Measurements from ENCODE around the gene DNMBP. TPM values are rescaled to one million over a fixed set of nuclear protein-coding genes. Genes with fewer than 3 reads are reported as not detected.
"Not testable (repeated sequence)": the region's sequence is repeated elsewhere in the genome, so short reads cannot be mapped to it uniquely, and the experiment has no call there.

The DNMBP gene
- total RNA-seq, 1 donor from 2014 or later: 26.8 TPM

GRCh38 chr10:99888622-99889021, 121.1 kb downstream of the DNMBP start:
- intact Hi-C loops (cut with DNase I): no loop called here
- ATAC-seq (no peak), DNase-seq (ENCODE audit: low spot score) (no peak)

- ATAC-seq (no peak), DNase-seq (ENCODE audit: low spot score) (no peak)
- intact Hi-C loops (cut with DNase I): no loop called here
Measured at GRCh38 chr10:99883523-99883922, 126.2 kb downstream of the DNMBP start.

DNA sequence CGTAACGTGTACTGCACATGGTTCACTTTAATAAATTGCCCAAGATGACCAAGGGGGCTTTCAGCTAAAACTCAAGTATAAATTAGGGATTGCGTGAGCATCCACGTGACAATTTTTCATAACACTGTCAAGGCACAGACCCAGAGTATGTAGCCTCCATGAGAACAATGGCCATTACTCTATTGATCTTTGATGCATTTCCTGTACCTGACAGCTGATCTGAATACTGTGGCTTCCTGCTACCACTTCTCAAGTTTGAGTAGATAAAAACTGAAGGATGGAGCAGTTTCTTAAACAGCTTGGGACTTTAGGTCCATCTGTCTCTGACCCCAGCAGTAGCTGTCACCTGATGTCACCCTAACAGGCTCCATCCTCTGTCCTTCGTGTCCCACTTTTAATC, 128.4 kb downstream of the DNMBP start:
- ATAC-seq (no peak), DNase-seq (ENCODE audit: low spot score) (no peak)
- intact Hi-C loops (cut with DNase I): no loop called here

DNA sequence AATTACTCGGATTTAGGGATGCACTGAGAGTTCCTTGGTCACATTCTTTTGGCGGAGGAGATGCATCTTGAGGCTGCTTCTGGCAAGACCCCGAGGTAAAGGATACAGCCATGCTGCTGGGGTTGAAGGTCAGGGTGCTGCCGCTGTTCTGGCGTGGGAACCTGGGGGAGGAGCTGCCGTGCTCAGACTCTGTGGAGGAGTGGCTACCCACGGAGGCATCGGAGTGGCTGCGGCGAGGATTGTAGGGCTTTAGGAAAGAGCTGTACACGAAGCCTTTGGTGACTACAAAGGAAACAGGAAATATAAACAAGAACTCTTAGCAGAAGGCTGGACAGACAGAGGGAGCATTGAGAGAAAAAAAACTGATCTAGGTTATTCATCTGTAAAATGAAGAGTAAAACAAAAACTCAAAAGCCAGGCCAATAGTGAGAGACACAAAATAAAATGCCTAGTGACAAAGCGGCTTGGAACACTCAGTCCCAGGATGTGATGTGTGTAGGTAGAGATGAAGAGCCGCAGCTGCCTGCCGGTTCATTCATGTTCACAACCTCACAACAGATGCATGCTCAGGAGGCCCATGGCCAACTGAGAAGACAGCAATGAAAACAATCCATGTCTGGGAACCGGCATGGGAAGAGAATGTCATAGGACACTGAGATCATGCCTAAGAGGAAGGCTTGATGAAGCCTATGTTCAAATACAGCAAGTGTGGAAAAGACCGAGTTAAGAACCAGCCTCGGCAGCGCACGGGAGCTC, 129.5 kb downstream of the DNMBP start:
- intact Hi-C loops (cut with DNase I): no loop called here
- ATAC-seq (no peak), DNase-seq (ENCODE audit: low spot score) (no peak)

- no peak for ATAC-seq
- DNase-seq (ENCODE audit: low spot score): no peak
- intact Hi-C loops (cut with DNase I): no loop called here
Measured at GRCh38 chr10:99875473-99875872, 134.3 kb downstream of the DNMBP start.

DNA sequence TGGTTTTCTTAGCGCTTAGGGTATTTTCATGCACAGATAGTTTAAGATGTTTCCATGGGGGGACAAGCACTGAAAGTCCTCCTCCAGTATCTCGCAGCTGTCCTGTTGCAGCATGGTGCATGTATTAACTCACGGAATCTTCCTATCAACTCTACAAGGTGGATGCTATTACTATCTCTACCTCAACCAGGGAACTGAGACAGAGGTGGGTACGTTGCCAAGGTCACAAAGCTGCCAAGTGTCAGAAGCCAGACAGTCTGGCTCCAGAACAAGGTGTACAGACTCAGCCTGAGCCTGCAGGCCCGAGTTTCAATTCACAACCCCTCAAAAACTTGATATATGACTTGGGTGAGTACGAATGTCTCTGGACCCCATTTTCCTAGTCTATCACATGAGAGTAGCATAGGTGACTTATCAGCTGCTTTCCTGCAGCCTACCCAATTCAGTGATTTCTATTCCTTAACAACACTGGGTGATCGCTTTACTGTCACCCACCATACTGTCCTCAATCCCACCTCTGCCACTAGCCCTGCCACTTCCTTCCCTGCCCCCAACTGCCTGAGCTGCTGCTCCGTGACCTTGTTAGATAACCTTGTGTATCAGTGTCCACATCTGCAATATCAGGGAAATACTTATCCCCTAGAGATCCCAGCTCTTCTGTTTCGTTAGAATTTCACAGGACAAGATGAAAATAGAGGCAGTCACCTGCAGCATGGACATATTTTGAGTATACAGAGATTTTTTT, 135.2 kb downstream of the DNMBP start:
- intact Hi-C loops (cut with DNase I): no loop called here
- ATAC-seq: no peak

DNA sequence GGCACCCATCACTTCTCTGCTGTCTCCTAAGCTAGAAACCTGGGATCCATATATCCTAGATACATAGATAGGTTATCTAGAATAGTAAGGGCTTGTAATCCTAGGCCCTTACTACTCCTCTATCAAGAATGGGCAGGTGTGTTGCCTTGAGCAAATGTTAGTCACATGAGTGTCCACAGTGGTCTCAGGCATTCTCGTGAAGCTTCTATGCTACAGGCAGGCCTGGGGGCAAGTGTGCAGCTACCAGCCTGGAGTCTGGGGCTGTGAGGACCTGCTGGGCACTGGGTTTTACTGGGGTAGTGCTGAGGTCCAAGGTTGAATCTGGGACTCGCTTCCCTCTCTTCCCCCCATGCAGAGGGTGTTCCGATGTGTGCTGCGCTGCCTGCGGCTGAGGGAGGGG, 135.9 kb downstream of the DNMBP start:
- ATAC-seq: no peak

More for the DNA sequence above, 135.2 kb downstream of the DNMBP start:
- no peak for DNase-seq (ENCODE audit: low spot score)

DNA sequence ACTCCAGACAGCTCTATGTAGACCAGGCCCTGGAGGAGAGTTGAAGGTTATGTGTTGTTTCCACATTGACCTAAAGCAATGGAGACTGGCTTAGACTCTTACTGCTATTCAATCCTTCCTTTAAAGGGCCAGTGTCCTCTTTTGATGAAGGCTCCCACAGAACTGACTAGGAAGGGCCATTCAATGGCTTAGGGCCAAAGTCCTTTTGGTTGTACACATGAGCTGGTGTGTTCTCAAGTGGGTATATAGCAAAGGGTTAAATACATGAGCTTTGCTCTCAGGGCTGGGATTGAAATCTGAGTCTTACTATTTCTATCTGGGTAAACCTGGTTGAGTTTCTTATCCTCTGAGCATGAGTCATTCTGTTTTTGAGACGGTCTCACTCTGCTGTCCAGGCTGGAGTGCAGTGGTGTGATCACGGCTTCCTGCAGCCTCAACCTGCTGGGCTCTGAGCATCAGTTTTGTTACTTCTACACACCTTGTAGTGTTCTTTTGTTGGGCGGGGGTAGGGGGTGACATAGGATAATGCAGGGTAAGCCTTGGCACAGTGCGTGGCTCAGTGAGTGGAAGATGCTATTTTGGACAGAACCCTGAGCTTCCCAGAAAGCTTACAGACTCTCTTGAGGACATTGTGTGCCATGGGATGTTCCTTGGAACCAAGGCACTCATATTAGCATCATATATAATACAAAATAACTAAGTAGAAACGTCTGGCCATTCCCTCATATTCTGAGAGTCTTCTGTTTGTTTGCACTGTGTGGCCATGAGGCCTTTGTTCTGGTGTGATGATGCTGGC, 137.2 kb downstream of the DNMBP start:
- intact Hi-C loops (cut with DNase I): no loop called here
- DNase-seq (ENCODE audit: low spot score) (no peak), ATAC-seq (no peak)

More for the DNA sequence above, 135.9 kb downstream of the DNMBP start:
- intact Hi-C loops (cut with DNase I): no loop called here
- DNase-seq (ENCODE audit: low spot score): no peak

GRCh38 chr10:99870123-99870730, 139.5 kb downstream of the DNMBP start:
- DNase-seq (ENCODE audit: low spot score) (no peak), ATAC-seq (no peak)
- intact Hi-C loops (cut with DNase I): no loop called here

DNA sequence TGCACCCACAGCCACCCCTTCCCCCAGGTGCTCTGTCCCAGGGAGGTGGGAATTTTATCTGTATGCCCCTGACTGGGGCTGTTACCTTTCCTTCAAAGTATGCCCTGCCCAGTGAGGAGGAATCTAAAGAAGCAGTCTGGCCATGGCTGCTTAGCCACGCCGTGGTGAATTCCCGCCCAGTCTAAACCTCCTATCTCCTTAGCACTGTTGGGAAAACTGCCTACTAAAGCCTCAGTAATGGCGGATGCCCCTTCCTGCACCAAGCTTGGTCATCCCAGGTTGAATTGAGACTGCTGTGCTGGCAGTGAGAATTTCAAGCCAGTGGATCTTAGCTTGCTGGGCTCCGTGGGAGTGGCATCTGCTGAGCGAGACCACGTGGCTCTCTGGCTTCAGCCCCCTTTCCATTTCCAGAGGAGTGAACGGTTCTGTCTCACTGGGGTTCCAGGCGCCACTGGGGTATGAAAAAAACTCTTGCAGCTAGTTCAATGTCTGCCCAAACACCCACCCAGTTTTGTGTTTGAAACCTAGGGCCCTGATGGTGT, 140.1 kb downstream of the DNMBP start:
- intact Hi-C loops (cut with DNase I): no loop called here
- no peak for ATAC-seq

GRCh38 chr10:99867250-99867649, 142.5 kb downstream of the DNMBP start:
- DNase-seq (ENCODE audit: low spot score); intact Hi-C loops (cut with DNase I); ATAC-seq: not testable (repeated sequence)

More for the DNA sequence above, 140.1 kb downstream of the DNMBP start:
- DNase-seq (ENCODE audit: low spot score): no peak

GRCh38 chr10:99863535-99864240, 146.1 kb downstream of the DNMBP start:
- ATAC-seq; DNase-seq (ENCODE audit: low spot score); intact Hi-C loops (cut with DNase I): not testable (repeated sequence)

DNA sequence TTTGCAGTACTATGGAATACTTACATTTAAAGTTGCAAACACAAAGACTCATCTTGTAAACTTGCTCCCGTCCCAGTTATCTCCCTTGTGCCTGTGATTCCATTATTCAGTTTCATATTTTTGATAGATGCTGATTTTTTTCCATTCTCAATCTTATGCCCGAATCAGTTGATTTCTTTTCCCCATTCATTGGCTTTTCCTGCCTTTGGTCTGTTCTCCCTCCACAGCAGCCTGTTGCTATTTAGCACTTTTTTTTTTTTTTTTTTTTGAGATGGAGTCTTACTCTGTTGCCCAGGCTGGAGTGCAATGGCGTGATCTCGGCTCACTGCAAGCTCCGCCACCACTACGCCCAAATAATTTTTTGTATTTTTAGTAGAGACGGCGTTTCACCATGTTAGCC, 149.3 kb downstream of the DNMBP start:
- intact Hi-C loops (cut with DNase I): no loop called here
- no peak for DNase-seq (ENCODE audit: low spot score)
- ATAC-seq: no peak

GRCh38 chr10:99859585-99859984, 150.2 kb downstream of the DNMBP start:
- intact Hi-C loops (cut with DNase I): no loop called here
- ATAC-seq: no peak

DNA sequence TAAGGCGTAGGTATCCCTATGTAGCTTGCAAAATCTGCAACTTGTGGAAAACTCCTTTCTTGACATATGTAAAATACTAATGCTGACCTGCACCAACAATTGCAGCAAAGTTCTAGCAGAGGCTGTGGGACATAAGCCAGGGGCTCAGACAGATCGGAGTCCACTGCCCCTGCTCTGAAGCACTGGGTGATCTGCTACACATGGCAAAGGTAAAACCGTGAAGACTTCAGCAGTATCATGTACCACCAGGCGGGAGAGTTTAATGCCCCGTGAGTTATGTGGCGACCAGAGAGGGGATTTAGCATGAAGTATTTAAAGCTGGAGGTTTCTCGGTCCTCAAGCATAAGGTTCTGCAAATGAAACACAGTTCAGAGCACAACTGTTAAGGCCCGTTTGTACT, 150.9 kb downstream of the DNMBP start:
- DNase-seq (ENCODE audit: low spot score) (no peak), ATAC-seq (no peak)
- intact Hi-C loops (cut with DNase I): no loop called here

More at GRCh38 chr10:99859585-99859984, 150.2 kb downstream of the DNMBP start:
- no peak for DNase-seq (ENCODE audit: low spot score)

- intact Hi-C loops (cut with DNase I): no loop called here
- DNase-seq (ENCODE audit: low spot score): no peak
- ATAC-seq: no peak
Measured at GRCh38 chr10:99855479-99856071, 154.2 kb downstream of the DNMBP start.

DNA sequence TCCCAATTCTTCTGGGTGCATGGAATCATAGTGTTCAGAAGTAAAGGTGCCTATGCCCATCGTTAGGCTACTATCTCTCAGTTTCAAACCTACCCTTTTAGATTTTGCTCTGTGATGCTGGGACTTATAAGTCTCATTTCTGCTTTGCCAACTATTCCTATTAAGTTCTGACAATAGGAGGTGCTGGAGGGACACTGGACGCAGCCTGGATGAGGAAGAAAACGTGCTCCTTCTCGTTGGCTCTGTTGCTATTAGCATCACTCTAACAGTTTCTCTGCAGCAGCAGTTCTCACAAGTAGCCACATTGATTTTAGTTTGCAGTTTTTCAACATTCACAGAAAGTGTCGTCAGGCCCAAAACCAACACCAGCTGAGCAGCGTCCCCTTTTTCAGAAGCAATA, 154.9 kb downstream of the DNMBP start:
- DNase-seq (ENCODE audit: low spot score) (no peak), ATAC-seq (peak; percentile 85)
- intact Hi-C loops (cut with DNase I): no loop called here

- intact Hi-C loops (cut with DNase I): no loop called here
- DNase-seq (ENCODE audit: low spot score) (no peak), ATAC-seq (no peak)
Measured at GRCh38 chr10:99853655-99854054, 156.1 kb downstream of the DNMBP start.
